Measurements from ENCODE around the gene REEP6. TPM values are rescaled to one million over a fixed set of nuclear protein-coding genes. Genes with fewer than 3 reads are reported as not detected.
"Not testable (repeated sequence)": the region's sequence is repeated elsewhere in the genome, so short reads cannot be mapped to it uniquely, and the experiment has no call there.

REEP6 gene
- total RNA-seq, 1 donor from 2014 or later = 0.31 TPM

GRCh38 chr19:1472231-1473084 lies 18.5 kb upstream of the REEP6 start:
- no peak for DNase-seq

GRCh38 chr19:1473085-1473851 lies 17.7 kb upstream of the REEP6 start:
- DNase-seq = no peak

- no peak for DNase-seq
Observed at GRCh38 chr19:1474011-1474764, 16.8 kb upstream of the REEP6 start.

- no peak for DNase-seq
Observed at GRCh38 chr19:1474765-1475351, 16.1 kb upstream of the REEP6 start.

GRCh38 chr19:1475751-1476437 lies 15.1 kb upstream of the REEP6 start:
- no peak for DNase-seq

GRCh38 chr19:1477056-1477455 lies 13.9 kb upstream of the REEP6 start:
- DNase-seq = not testable (repeated sequence)

GRCh38 chr19:1478934-1479707 lies 11.9 kb upstream of the REEP6 start, which contains the start of gene C19orf25:
Gene C19orf25, minus strand, starts transcription at chr19:1479215. Its CDS starts 312 bp downstream, at chr19:1478903.
- peak; percentile 85 for DNase-seq

GRCh38 chr19:1481224-1481892 lies 9.6 kb upstream of the REEP6 start:
- no peak for DNase-seq

- DNase-seq = no peak
Observed at GRCh38 chr19:1481893-1482360, 9.1 kb upstream of the REEP6 start.

- DNase-seq = no peak
Observed at GRCh38 chr19:1482361-1483130, 8.4 kb upstream of the REEP6 start.

- no peak for DNase-seq
Observed at GRCh38 chr19:1483131-1483978, 7.6 kb upstream of the REEP6 start.

- no peak for DNase-seq
Observed at GRCh38 chr19:1483979-1484428, 7.0 kb upstream of the REEP6 start.

- no peak for DNase-seq
Observed at GRCh38 chr19:1486720-1487575, 4.0 kb upstream of the REEP6 start.

GRCh38 chr19:1487576-1488281 lies 3.3 kb upstream of the REEP6 start:
- DNase-seq = no peak

GRCh38 chr19:1488282-1488601 lies 2.7 kb upstream of the REEP6 start:
- no peak for DNase-seq

- DNase-seq = no peak
Observed at GRCh38 chr19:1489463-1490310, 1.3 kb upstream of the REEP6 start.
